ENCODE data around the gene UFD1.

UFD1 gene

DNA sequence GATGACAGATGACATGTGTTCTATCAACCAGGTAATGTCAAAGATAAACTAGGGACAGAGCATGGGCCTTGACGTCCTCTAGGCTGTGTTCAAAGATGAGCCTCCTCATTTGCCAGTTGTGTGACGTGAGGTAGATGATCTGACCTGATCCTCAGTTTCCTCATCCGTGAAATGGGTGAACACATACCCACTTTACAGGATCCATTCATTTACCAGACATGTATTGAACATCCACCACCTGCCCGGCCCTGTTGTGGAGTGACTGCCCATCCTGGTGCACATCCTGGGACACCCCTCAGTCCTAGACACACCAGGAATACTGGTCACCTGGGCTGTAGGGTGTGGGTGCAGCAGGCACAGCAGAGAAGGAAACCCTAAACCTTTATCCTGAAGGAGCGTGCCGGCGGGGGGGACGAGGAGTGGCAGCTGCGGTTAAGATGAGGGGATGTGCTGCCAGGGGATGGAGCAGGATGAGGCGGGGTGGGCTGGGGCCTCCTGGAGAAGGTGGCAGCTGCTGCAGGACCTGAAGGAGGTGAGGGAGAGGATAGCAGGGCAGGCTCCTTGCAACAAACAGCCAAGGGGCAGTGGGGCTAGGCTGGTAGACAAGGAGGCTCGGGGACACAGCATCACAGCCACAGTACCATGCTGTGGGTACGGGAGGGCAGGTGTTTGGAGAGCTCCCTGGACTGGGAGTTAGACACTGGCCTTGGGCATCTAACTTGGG is 36.8 kb upstream of the UFD1 start:
- DNase-seq, result no peak

DNA sequence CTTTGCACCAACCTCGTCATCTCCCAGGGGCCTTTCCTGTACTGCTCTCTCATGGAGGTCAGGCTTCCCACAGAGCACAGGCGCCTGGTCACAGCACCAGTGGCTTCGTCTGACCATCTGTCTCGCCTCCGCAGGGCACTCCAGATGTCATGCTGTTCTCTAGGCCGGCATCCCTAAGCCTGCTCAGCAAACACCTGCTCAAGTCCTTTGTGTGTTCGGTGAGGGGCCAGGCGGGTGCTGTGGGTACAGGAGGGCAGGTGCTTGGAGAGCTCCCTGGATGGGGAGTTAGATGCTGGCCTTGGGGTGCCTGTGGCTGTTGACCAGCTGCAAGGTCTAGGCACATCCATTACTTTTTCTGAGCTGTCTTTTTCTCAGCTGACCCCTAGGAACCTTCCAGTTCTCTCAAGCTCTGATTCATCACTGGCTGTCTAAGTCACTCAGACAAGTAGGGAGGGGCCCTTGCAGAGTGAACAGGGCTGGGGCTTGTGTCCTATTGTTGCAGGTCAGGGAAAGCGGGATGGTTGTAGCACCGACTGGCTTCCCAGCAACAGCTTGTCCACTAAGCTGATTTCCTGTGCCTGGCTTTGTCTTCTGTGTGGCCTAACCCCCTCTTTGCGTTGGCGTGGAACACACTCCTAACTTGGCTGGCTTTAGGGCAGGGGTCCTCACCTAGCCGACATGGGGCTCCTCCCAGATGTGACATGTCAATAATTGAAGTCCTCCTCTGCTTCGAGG is 36.0 kb upstream of the UFD1 start:
- no peak for DNase-seq

DNA sequence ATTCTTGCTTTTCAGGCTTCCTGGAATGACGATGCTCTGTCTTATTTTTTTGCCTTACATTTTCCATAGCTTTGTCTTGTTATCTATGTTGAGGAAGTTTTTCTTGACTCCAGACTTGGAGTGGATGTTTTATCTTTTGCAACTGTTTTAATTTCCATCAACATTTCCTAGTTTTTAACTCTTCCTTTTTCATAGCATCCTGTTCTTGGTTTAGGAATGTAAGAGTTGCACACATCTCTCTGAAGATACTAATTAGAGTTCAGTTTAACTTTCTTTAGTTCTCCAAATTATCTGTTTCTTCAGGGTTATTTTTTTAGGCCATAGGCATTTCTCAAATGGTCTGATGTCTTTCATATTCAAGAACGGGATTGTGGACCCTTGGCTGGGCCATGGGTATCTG is 34.8 kb upstream of the UFD1 start:
- DNase-seq, result no peak

GRCh38 chr22:19510919-19511341 is 31.9 kb upstream of the UFD1 start:
- no peak for DNase-seq

GRCh38 chr22:19509923-19510322 is 30.9 kb upstream of the UFD1 start:
- no peak for DNase-seq

GRCh38 chr22:19509191-19509590 is 30.2 kb upstream of the UFD1 start:
- no peak for DNase-seq

DNA sequence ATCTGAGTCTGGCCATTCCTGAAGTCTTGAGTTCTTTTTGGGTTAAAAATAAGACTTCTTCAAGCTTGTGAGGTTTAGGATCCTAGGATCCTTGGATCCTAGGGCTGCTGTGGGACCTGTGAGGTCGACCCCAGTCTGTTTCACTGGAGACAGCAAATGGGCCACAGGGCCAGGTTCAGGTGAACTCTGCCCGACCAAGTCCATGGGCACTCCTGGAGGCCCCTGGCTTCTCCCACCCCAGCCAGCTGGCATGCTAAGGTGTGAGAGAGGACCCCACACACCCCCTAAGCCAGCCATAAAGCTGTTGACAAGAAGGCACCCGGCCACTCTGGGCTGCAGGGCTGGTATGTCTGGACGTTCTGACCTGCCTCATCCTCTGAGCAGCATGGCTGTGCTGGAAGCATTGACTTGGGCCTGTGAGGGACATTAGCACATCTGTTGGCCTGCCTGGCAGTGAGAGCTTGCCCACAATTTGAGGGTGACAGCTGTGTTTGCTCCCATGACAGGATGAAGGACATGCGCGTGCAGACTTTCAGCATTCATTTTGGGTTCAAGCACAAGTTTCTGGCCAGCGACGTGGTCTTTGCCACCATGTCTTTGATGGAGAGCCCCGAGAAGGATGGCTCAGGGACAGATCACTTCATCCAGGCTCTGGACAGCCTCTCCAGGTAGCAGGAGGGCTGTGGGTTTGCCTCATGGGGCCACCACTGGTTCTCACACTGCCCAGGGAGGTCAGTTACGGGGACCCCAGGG is 29.2 kb upstream of the UFD1 start:
- no peak for DNase-seq

GRCh38 chr22:19507534-19507861 is 28.5 kb upstream of the UFD1 start:
- DNase-seq, result no peak

GRCh38 chr22:19506212-19506611 is 27.2 kb upstream of the UFD1 start:
- no peak for DNase-seq

DNA sequence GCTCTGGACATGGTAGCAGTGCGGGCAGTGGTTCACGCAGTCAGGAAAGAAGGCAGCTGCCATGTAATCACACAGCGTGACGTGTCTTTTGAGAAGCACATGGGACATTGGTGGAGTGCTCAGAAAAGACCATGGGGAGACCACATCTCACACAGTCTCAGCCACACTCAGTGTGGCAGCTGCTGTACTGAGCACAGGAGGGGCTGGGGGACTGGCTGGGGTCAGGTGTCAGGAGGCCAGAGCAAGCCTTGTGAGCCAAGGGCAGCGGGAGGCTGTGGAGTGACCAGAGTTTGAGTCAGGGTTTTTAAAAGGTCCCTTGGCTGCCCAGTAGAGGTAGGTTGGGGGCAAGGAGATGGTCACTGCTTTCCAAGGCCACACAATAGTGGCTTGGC is 26.7 kb upstream of the UFD1 start:
- DNase-seq, result no peak

DNA sequence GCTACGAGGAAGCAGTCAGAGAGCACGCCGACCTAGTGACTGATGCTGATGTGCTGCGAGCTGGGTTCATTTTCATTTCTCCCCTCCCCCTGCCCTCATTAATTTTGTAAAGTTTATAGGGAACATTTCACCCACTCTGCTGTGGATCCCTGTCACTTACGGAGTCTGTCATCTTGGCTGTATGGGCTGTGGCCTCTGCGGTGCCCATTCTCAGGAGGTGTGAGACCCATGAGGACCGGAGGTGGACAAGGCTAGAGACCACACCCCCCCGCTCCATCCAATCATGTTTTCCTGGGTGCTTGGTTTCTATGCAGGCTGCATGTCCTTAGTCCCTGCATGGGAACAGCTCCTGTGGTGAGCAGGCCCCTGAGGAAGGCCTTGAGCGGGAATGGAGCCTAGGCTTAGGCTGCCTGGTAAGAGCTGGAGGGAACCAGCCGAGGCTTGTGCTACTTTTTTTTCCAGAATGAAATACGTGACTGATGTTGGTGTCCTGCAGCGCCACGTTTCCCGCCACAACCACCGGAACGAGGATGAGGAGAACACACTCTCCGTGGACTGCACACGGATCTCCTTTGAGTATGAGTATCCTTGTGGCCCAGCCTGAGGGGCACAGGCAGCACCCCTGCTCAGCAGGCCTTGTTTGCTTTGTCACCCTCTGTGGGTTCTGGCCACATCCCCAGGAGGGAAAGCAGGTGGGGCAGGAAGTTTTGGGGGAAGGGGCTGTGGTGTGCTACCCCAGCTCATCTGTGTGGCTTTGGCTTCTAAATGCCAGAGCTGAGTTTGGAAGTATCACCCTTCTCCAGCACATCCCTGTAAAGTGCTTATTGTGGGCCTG is 26.1 kb upstream of the UFD1 start:
- DNase-seq, result no peak

GRCh38 chr22:19503869-19504268 is 24.9 kb upstream of the UFD1 start:
- DNase-seq, result no peak

DNA sequence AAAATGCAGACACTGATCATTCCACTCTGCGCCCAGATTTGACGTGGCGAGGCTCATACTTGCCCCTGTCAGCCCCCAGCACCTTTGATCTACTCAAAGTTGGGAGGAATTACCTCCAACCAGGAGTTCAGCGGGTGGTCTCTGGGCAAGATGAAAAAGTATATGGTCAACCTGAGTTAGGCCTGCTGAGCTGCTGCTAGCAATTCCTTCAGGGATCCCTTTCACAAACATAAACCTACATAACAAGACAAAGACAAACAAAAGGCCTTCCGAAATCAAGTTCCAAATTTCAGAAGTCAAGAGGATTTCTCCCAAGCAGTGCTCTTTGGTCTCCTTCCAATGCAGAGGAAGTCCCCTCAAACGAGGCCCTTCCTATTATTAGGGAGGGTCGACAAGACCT is 24.4 kb upstream of the UFD1 start:
- no peak for DNase-seq

DNA sequence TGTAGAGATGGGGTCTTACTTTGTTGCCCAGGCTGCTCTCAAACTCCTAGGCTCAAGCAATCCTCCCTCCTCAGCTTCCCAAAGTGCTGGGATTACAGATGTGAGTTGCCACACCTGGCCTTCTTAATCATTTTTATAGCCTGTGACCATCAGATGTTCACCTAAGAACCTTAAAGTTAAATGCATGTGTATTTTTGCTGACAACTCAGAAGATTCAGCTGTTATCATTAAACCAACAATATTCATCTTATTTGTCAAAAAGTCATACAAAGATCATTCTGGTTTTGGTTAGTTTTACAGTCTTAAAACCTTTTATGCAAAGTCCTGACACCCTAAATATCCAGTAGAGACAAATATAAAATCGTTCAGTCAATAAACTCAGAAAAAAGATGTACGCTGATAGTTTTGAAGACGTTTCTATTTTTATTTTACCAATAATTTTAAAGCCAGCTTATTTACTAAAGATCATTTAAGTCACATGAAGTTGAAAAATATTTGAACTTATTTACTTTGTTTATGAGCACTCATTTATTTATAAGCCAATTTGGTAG is 23.0 kb upstream of the UFD1 start:
- DNase-seq, result no peak

DNA sequence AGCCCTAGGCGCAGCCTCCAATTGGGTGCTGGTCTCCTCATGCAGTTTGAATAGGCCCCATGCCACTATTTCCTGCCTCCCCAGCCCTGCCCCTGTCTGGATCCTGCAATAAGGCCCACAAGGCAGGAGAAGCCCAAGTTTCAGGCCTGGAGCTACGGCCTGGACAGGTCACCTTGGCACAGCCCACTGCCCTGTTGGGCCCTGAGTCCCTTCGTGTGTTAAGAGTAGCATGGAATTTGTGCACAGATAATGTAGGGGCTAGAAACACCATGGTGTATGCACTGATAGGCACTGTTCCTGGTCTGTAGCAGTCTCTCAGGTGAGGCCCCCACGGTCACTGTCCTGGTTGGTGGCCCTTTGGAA is 20.9 kb upstream of the UFD1 start:
- DNase-seq, result no peak

DNA sequence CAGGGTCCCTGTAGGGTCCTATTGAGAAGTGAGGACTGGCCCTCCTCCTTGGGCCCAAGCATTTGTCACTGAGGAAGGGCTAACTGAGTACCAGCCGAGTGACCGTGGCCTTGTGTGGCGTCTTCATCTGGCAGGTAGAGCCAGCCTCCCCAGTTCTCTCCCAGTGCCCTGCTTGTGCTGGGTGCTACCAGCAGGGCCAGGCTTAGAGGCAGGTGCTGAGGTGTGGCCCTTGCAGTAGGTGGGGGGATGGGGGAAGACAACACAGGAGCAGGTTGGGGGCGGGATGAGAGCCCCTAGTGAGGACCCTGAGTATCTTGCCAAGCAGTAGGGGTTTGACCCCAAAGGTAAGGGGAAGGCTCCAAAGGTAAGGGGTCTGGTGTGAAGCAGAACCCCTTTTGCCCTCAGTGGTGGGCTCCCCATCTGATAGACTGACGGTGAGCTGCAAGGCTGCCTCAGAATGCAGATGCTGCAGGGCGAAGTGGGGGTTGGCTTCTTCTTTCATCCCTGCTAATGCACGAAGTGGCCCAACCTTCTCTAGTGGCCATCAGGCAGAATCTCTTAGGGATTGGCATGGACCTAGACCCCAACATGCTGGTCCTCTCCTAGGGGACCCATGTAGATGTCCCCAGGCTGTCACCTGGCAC is 20.4 kb upstream of the UFD1 start:
- DNase-seq, result no peak

- DNase-seq, result no peak
Measured at GRCh38 chr22:19498866-19499190, 19.8 kb upstream of the UFD1 start.

- no peak for DNase-seq
Measured at GRCh38 chr22:19498154-19498865, 19.3 kb upstream of the UFD1 start.

DNA sequence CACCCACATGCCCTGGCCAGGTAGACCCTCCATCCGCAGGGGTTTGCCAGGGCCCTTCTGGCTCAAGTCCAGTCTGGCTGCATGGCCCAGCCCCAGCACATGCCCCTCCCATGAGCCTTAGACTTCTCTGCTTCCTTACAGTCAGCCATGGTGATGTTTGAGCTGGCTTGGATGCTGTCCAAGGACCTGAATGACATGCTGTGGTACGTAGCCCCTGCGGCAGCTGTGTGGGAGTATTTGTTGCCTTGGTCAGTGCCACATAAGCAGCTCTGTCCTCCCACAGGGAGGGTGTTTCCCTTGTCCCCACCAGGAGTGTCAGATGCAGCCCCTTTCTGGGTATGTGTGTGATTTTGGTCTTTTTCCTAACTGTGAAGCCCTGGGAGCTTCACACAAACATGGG is 18.3 kb upstream of the UFD1 start:
- peak; percentile 60 for DNase-seq

DNA sequence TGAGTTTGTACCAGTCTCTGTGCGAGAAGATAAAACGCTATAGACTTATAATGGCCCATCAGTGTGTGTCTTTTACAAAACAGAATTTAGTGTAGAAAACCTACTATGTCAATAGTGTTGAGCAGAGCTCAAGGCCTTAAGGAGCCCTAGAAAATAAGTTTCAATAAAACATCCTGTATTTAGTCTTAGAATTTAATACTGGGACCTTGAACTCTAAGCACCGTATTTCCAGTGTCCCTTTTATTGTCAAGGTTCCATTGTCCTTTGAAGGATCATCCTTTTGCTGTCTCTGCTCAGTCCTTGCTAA is 17.3 kb upstream of the UFD1 start:
- DNase-seq, result no peak

DNA sequence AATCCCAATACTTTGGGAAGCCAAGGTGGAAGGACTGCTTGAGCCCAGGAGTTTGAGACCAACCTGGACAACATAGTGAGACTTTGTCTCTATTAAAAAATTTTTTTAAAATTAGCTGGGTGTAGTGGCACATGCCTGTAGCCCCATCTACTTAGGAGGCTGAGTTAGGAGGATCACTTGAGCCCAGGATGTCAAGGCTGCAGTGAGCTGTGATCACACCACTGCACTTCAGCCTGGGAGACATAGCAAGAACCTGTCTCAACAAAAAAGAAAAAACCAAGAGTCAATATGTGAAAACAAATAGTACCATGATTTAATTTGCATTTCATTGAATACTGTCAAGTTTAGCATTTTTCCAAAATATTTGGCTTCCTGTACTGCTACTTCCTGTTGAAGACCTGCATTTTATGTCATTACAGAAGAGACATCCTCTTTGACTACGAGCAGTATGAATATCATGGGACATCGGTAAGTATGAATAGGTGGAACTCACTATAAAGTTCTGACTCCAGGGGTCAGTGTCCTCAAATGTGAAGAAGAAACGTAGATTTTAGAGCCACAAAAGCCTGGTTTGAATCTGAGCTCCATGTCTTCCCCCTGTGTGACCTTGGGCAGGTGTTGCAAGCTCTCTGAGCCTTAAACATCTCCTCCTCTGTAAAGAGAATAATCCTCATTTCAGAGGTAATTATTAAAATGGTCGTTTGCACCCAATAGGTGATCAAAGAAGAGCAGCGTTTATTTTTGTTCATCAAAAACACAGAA is 16.8 kb upstream of the UFD1 start:
- no peak for DNase-seq

Measured in kidney glomerular epithelial cell (primary cell).